Hepatocyte (in vitro differentiated cells): ENCODE measurements around the gene TAF1L.

Source experiments
- EZH2 ChIP-seq: fragments of 200-600 bp; sonication (generic); IDR thresholded peaks from 2 replicates; pipeline ENCODE4 v1.6.1; 2016; ENCODE audit warnings: antibody characterized with exemption, mild to moderate bottlenecking, borderline replicate concordance
- EZH2phosphoT487 ChIP-seq: fragments of 200-600 bp; sonication (generic); IDR thresholded peaks from one replicate; pipeline ENCODE4 v1.6.1; 2018; ENCODE audit warnings: antibody characterized with exemption, mild to moderate bottlenecking, low read depth, moderate library complexity; ENCODE audit not compliant: unreplicated experiment, severe bottlenecking
- TF ChIP-seq, protein P1 (sequence below): fragments of 200-600 bp; sonication (generic); IDR thresholded peaks from 2 replicates; pipeline ENCODE4 v1.5.1; 2016; ENCODE audit warnings: antibody characterized with exemption, mild to moderate bottlenecking; ENCODE audit not compliant: poor library complexity

DNA sequence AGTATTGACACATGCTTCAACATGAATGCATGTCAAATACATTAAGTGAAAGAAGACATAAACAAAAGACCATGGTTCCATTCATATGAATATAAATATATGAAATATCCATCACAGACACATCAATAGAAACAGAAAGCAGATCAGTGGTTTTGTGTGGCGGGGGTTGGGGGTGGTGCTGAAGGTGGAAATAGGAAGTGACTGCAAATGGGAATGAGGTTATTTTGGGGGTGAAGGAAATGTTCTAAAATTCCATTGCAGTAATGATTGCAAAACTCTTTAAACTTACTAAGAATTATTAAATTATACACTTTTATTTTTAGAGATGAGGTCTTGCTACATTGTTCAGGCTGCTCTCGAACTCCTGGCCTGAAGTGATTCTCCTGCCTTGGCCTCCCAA lies 28.7 kb downstream of the TAF1L start:
- TF ChIP-seq, protein P1, sequence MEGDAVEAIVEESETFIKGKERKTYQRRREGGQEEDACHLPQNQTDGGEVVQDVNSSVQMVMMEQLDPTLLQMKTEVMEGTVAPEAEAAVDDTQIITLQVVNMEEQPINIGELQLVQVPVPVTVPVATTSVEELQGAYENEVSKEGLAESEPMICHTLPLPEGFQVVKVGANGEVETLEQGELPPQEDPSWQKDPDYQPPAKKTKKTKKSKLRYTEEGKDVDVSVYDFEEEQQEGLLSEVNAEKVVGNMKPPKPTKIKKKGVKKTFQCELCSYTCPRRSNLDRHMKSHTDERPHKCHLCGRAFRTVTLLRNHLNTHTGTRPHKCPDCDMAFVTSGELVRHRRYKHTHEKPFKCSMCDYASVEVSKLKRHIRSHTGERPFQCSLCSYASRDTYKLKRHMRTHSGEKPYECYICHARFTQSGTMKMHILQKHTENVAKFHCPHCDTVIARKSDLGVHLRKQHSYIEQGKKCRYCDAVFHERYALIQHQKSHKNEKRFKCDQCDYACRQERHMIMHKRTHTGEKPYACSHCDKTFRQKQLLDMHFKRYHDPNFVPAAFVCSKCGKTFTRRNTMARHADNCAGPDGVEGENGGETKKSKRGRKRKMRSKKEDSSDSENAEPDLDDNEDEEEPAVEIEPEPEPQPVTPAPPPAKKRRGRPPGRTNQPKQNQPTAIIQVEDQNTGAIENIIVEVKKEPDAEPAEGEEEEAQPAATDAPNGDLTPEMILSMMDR = no peak
- no peak for TF ChIP-seq EZH2
- TF ChIP-seq EZH2phosphoT487 = no peak
